ENCODE measurements around the gene RFFL. TPM values are rescaled to one million over a fixed set of nuclear protein-coding genes. Genes with fewer than 3 reads are reported as not detected.

The RFFL gene
- polyA plus RNA-seq, 1 donor from 2014 or later: 6.6 TPM

- no peaks in the 10 kb centered on the region for H3F3A ChIP-seq (ENCODE audit: insufficient read depth, low read length, poor library complexity, severe bottlenecking)
- H2AFZ ChIP-seq (ENCODE audit: low read depth, low read length): no peak overlapping the region
- H3K9ac ChIP-seq (ENCODE audit: low read length): no peak overlapping the region
- no peaks in the 10 kb centered on the region for H3K9me3 ChIP-seq (ENCODE audit: low read length)
- no peaks in the 10 kb centered on the region for H3K27me3 ChIP-seq (ENCODE audit: insufficient read depth, low read depth, low read length)
- no peaks in the 10 kb centered on the region for H3K9me2 ChIP-seq (ENCODE audit: insufficient read depth, low read length)
- no peak overlapping the region for H3K4me3 ChIP-seq (ENCODE audit: low read length)
- TF ChIP-seq SMC3 (conservative IDR thresholded peaks at IDR 0.05; ENCODE audit: poor library complexity): no peak
- H3K36me3 ChIP-seq (ENCODE audit: insufficient read depth, low read length): no peaks in the 10 kb centered on the region
- no peaks in the 10 kb centered on the region for H3K79me2 ChIP-seq (replicated peaks; ENCODE audit: insufficient read depth, low read length)
- no peak overlapping the region for H3K4me2 ChIP-seq (ENCODE audit: low read length)
- H3K27ac ChIP-seq (ENCODE audit: low read length): no peak overlapping the region
- H4K20me1 ChIP-seq (ENCODE audit: insufficient read depth): no peaks in the 10 kb centered on the region
Measured at GRCh38 chr17:35068249-35068648, 4.7 kb upstream of the RFFL start.

- no peaks in the 10 kb centered on the region for H3F3A ChIP-seq (ENCODE audit: insufficient read depth, low read length, poor library complexity, severe bottlenecking)
- H3K9me2 ChIP-seq (ENCODE audit: insufficient read depth, low read length): no peaks in the 10 kb centered on the region
- H3K4me3 ChIP-seq (ENCODE audit: low read length): no peak overlapping the region
- H2AFZ ChIP-seq (ENCODE audit: low read depth, low read length): no peak overlapping the region
- no peaks in the 10 kb centered on the region for H3K27me3 ChIP-seq (ENCODE audit: insufficient read depth, low read depth, low read length)
- H3K9ac ChIP-seq (ENCODE audit: low read length): no peak overlapping the region
- no peaks in the 10 kb centered on the region for H3K9me3 ChIP-seq (ENCODE audit: low read length)
- no peak overlapping the region for H3K27ac ChIP-seq (ENCODE audit: low read length)
- H3K36me3 ChIP-seq (ENCODE audit: insufficient read depth, low read length): no peaks in the 10 kb centered on the region
- no peaks in the 10 kb centered on the region for H3K79me2 ChIP-seq (replicated peaks; ENCODE audit: insufficient read depth, low read length)
- no peaks in the 10 kb centered on the region for H4K20me1 ChIP-seq (ENCODE audit: insufficient read depth)
- TF ChIP-seq RAD21 (conservative IDR thresholded peaks at IDR 0.05) (no peak), EP300 (conservative IDR thresholded peaks at IDR 0.05; ENCODE audit: poor library complexity, severe bottlenecking) (no peak), EZH2 (IDR thresholded peaks at IDR 0.05; ENCODE audit: borderline replicate concordance, insufficient read depth, low read length, poor library complexity, severe bottlenecking) (no peak), TAF1 (IDR thresholded peaks at IDR 0.05; ENCODE audit: low read depth) (no peak), POLR2AphosphoS5 (IDR thresholded peaks at IDR 0.05) (no peak), SMC3 (conservative IDR thresholded peaks at IDR 0.05; ENCODE audit: poor library complexity) (no peak), REST (IDR thresholded peaks at IDR 0.05; ENCODE audit: borderline replicate concordance) (no peak), CTCF (IDR thresholded peaks at IDR 0.05; ENCODE audit: poor library complexity, severe bottlenecking) (no peak), MXI1 (conservative IDR thresholded peaks at IDR 0.05; ENCODE audit: poor library complexity, severe bottlenecking) (no peak)
- no peak overlapping the region for H3K4me2 ChIP-seq (ENCODE audit: low read length)
Measured at GRCh38 chr17:35065880-35066279, 2.4 kb upstream of the RFFL start.

Data from neural cell (in vitro differentiated cells).